ENCODE data around the gene COG8. TPM values are rescaled to one million over a fixed set of nuclear protein-coding genes. Genes with fewer than 3 reads are reported as not detected.

Gene COG8
- total RNA-seq, 1 donor from 2014 or later, result 39.4 TPM

DNA sequence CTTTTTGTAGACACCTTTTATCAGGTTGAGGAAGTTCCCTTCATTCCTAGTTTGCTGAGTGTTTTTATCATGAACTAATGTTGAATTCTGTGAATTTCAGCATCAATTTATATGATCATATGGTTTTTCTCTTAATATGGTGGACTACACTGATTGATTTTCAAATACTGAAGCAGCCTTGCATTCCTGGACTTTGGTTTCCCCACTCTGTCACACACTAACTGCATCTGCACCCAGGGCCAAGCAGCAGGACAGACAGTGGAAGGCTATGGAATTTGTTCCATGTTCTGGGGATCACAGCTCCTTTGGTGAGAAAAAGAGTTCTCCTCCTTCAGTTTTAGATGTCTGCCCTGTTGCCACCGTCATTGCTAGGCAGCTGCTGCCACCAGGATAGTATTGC, 38.7 kb upstream of the COG8 start:
- no peak for DNase-seq (ENCODE audit: low read depth)
- no peak overlapping the region for H3K4me3 ChIP-seq (ENCODE audit: low read depth, low read length)
- no peak for TF ChIP-seq CTCF (conservative IDR thresholded peaks at IDR 0.05; ENCODE audit: low read depth, low read length)

DNA sequence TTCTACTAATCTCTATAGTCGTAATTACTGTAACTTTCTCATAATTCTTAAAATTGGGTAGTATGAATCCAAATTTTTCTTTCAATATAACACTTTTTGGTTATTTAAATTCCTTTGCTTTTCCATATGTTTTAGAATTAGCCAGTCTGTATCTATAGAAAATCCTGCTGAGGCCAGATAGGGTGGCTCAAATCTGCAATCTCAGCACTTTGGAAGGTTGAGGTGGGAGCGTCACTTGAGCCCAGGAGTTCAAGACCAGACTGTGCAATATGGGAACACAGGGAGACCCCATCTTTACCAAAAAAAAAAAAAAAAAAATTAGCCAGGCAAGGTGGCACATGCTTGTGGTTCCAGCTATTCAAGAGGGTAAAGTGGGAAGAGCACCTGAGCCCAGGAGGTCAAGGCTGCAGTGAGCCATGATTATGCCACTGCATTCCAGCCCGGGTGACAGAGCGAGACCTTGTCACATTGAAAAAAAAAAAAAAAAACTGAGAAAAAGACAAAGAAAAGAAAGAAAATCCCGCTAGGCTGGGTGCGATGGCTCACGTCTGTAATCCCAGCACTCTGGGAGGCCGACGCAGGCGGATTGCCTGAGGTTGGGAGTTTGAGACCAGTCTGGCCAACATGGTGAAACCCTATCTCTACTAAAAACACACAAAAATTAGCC, 37.2 kb upstream of the COG8 start:
- DNase-seq (ENCODE audit: low read depth), result no peak
- TF ChIP-seq CTCF (conservative IDR thresholded peaks at IDR 0.05; ENCODE audit: low read depth, low read length), result no peak
- H3K4me3 ChIP-seq (ENCODE audit: low read depth, low read length), result no peak overlapping the region

GRCh38 chr16:69373019-69373418, 33.7 kb upstream of the COG8 start:
- DNase-seq (ENCODE audit: low read depth), result no peak
- TF ChIP-seq CTCF (conservative IDR thresholded peaks at IDR 0.05; ENCODE audit: low read depth, low read length), result no peak
- no peak overlapping the region for H3K4me3 ChIP-seq (ENCODE audit: low read depth, low read length)

- no peak for TF ChIP-seq CTCF (conservative IDR thresholded peaks at IDR 0.05; ENCODE audit: low read depth, low read length)
- no peak for DNase-seq (ENCODE audit: low read depth)
- no peak overlapping the region for H3K4me3 ChIP-seq (ENCODE audit: low read depth, low read length)
These were observed 32.2 kb upstream of the COG8 start for GRCh38 chr16:69371564-69371963.

- no peak overlapping the region for H3K4me3 ChIP-seq (ENCODE audit: low read depth, low read length)
- no peak for TF ChIP-seq CTCF (conservative IDR thresholded peaks at IDR 0.05; ENCODE audit: low read depth, low read length)
- DNase-seq (ENCODE audit: low read depth), result no peak
These were observed 29.5 kb upstream of the COG8 start for GRCh38 chr16:69368866-69369265.

DNA sequence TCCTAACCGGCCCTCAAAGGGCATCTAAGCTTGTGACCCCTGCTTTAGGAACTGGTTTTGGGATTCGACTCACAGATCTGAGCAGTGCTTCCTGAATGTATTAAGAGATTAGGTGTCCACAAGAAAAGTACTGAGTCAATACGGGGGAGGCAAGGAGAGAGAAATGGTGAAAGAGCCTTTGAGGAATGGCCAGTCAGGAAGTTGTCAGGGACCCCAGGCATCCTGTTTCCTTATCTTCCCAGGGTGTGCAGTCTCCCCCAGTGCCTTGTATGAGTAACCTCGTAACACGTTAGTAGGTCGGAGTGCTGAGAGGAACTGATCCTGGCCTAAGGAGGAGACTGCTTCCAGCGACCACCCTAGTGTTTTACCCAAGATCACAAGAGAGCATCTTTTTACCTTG, 28.6 kb upstream of the COG8 start:
- no peak overlapping the region for H3K4me3 ChIP-seq (ENCODE audit: low read depth, low read length)
- no peak for TF ChIP-seq CTCF (conservative IDR thresholded peaks at IDR 0.05; ENCODE audit: low read depth, low read length)
- no peak for DNase-seq (ENCODE audit: low read depth)

DNA sequence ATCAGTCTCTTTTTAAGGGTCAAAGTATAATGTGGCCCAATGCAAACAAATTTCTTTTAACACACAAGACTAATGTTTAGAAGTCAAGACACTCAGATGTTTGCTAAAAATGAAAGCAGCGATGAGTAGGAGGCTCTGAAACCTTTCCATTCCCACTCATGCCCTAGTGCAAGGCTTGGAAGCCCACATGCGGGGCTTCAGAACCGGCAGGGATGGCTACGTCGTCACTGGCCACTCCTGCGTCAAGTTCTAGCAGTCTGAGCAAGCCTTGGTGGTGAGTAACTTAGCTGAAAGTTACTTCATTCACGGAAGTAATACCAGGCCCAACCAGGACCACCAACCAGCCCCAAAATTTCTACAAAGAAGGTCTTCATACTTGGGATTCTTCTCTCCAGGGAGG, 27.1 kb upstream of the COG8 start:
- no peak for DNase-seq (ENCODE audit: low read depth)
- H3K4me3 ChIP-seq (ENCODE audit: low read depth, low read length), result no peak overlapping the region
- no peak for TF ChIP-seq CTCF (conservative IDR thresholded peaks at IDR 0.05; ENCODE audit: low read depth, low read length)

Data from epithelial cell of proximal tubule (primary cell).